Duodenal mucosa (tissue), 2 donors: ENCODE data around the gene LACTB.
A peak's percentile ranks its signal among the peaks of the same experiment; 100 is the strongest.

Experiments used
- H3K27ac ChIP-seq: one replicate; pipeline ENCODE4 v1.7.0; 2013; ENCODE audit warnings: low read depth, low read length
- H3K27me3 ChIP-seq, 2 donors: one replicate each; pipeline ENCODE4 v1.7.0; 2013; ENCODE audit warnings: low read length in 2 of 2, control low read depth in 1 of 2; ENCODE audit not compliant: insufficient read depth in 2 of 2, control insufficient read depth in 1 of 2
- H3K36me3 ChIP-seq, 2 donors: one replicate each; pipeline ENCODE4 v1.7.0; 2013; ENCODE audit warnings: low read length in 2 of 2, control low read depth in 1 of 2; ENCODE audit not compliant: insufficient read depth in 2 of 2, control insufficient read depth in 1 of 2
- H3K4me1 ChIP-seq, 2 donors: one replicate each; pipeline ENCODE4 v1.7.0; 2013; ENCODE audit warnings: low read length in 2 of 2, control low read depth in 1 of 2; ENCODE audit not compliant: insufficient read depth in 2 of 2, control insufficient read depth in 1 of 2
- H3K4me3 ChIP-seq, 2 donors: one replicate each; pipeline ENCODE4 v1.7.0; 2013; ENCODE audit warnings: low read length in 2 of 2, low read depth in 1 of 2
- H3K9ac ChIP-seq, 2 donors: one replicate each; pipeline ENCODE4 v1.7.0; 2013; ENCODE audit warnings: low read length in 2 of 2, low read depth in 1 of 2
- H3K9me3 ChIP-seq, 2 donors: one replicate each; pipeline ENCODE4 v1.7.0; 2013; ENCODE audit warnings: low read length in 2 of 2, control low read depth in 1 of 2; ENCODE audit not compliant: control insufficient read depth in 1 of 2

The LACTB gene

DNA sequence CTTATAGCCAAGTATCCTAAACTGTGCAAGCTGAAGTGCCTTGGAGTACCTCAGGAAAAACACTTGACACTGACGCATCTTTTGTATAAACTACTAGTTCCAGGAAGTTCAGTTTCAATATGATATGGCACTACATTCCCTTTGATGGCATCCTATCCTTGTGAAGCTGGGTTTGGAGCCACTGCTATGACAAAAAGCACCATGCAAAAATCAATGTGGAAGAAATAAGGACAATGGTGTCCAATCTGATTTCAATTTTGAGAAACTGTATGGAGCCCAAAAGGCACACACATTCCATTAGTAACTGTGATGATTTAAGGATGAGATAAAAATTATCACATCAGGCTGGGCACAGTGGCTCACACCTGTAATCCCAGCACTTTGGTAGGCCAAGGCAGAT is 30.0 kb downstream of the LACTB start:
- Histone ChIP-seq H3K36me3 (peaks cover 14 to 40% of the 10 kb centered on the region in 2 donors), H3K9me3 (no peaks in the 10 kb centered on the region)

DNA sequence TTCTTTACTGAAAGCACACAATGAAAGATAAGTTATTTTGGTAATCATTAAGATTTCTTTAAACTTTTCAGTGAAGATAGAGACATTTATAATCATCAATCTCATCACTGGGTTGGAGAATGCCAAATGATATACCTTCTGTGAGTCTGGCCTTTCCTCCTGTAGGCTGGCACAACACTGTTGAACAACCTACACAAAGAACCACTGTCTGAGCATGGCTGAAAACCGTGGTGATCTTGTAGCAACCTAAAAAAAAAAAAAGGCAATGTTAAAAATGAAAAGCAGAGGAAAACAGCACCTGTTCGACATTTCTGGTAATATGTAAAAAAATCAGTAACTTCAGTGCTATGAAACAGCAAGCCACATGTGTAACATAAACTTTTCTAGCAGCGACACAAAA is 33.8 kb downstream of the LACTB start:
- H3K27me3 ChIP-seq = no peaks in the 10 kb centered on the region
- no peak overlapping the region for H3K27ac ChIP-seq
- H3K4me1 ChIP-seq = peaks cover 4 to 5% of the 10 kb centered on the region in 2 donors
- peak overlapping the region; percentile 52 to 92 for H3K4me3 ChIP-seq
- peak overlapping the region in 1 of 2 donors; percentile 33 for H3K9ac ChIP-seq
- H3K36me3 ChIP-seq = peaks cover 14 to 30% of the 10 kb centered on the region in 2 donors
- H3K9me3 ChIP-seq = no peaks in the 10 kb centered on the region

More for the DNA sequence above, 30.0 kb downstream of the LACTB start:
- H3K27me3 ChIP-seq = no peaks in the 10 kb centered on the region
- H3K4me1 ChIP-seq = peaks cover 4 to 5% of the 10 kb centered on the region in 2 donors
- no peak overlapping the region for H3K4me3 ChIP-seq
- H3K27ac ChIP-seq = no peak overlapping the region
- H3K9ac ChIP-seq = no peak overlapping the region

DNA sequence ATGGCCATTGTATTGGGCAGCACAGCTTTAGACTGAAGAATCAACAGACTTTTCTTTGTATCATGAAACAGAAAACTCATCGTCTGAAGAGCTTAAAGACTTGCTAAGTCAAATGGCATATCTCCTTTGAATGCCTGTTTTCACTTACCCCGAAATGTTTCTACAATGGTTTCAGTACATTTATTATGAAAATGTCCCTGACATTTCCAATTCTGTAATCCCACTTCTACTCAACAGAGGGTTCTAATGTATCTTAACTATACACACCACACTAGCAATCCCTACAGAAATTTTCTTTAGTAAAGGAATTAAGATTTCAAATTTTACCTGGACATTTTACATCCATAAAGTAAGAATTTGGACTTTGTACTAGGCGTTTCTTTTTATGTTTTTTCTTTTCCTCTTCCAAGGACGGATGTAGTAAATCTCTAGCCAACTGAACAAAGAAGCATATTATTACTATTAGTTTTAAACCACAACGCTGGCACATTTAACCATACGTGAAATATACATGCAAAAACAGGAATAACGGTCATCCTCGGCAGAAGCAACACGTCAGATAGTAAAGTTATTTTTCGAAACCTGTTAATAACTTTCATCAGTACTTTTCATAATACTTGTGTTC is 34.5 kb downstream of the LACTB start:
- Histone ChIP-seq H3K9me3 (no peaks in the 10 kb centered on the region), H3K36me3 (peaks cover 14 to 27% of the 10 kb centered on the region in 2 donors), H3K9ac (peak overlapping the region; percentile 95 to 96), H3K4me3 (peak overlapping the region; percentile 85 to 92), H3K4me1 (peaks cover 4 to 5% of the 10 kb centered on the region in 2 donors), H3K27me3 (no peaks in the 10 kb centered on the region), H3K27ac (peak overlapping the region; percentile 85)

DNA sequence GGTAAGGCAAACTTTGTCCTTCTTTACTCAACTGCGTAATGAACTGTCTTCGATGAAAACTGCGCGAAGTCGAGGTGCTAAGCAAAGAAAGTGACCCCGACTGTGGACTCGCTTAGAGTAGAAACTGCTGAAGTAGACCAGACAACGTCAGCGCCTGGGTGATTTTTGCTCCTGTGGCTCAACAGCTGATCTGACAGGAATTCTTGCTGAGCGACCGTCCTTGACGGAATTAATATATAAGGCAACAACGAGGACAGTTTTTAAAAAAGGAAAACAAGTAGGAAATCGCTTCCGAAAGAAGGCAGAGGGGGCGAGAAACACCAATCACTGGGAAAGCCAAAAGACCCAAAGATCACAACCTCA is 35.1 kb downstream of the LACTB start:
- peaks cover 12 to 22% of the 10 kb centered on the region in 2 donors for H3K36me3 ChIP-seq
- H3K4me1 ChIP-seq = peaks cover 4 to 5% of the 10 kb centered on the region in 2 donors
- peak overlapping the region; percentile 85 to 92 for H3K4me3 ChIP-seq
- H3K9me3 ChIP-seq = no peaks in the 10 kb centered on the region
- H3K27ac ChIP-seq = peak overlapping the region; percentile 85
- peak overlapping the region; percentile 95 to 96 for H3K9ac ChIP-seq
- H3K27me3 ChIP-seq = no peaks in the 10 kb centered on the region

DNA sequence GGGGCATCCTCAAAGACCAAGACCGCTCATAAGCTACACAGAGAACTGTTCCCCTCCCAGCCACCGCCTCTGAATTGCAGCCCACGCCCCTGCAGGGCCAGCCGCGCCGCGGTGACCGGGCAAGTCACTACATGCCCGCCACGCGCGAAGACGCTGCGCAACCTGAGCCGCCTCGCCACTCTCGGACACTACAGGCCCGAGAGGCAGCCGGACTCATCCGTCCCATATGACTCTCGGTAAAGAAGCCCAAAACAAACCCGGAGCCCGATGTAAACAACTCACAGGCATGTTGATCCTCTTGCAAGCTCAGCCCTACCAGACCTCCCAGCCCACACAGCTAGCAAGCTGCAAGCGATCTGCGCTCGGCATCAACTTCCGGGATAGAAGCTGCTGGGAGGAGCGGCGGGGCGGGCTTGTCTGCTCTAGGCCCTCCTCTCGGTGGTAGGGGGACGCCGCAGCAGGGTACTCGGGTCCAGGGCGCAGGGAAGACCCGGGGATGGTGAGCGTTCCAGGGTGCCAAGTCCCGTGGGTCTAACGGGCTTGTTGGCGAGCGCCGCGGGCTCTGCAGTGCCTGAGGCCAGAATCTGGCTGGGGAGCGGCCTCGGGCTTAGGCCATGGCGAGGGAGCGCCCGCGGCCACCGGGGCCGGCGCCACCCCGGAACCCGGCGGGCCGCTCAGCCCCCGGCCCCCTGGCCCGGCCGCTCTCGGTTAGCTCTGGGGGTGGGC is 35.6 kb downstream of the LACTB start, which contains the start of gene RPS27L:
Gene RPS27L, minus strand, starts transcription at position 360 of the 726 bp plus-strand sequence. Its CDS starts 72 bp downstream, at position 288.
- H3K4me1 ChIP-seq = peaks cover 4 to 5% of the 10 kb centered on the region in 2 donors
- H3K4me3 ChIP-seq = peak within 1 kb of the TSS; percentile 85 to 92
- H3K9ac ChIP-seq = peak within 1 kb of the TSS; percentile 95 to 96
- H3K9me3 ChIP-seq = no peaks in the 10 kb centered on the region
- peak within 1 kb of the TSS; percentile 85 for H3K27ac ChIP-seq
- H3K27me3 ChIP-seq = no peaks in the 10 kb centered on the region
- H3K36me3 ChIP-seq = peaks cover 8 to 18% of the 10 kb centered on the region in 2 donors

DNA sequence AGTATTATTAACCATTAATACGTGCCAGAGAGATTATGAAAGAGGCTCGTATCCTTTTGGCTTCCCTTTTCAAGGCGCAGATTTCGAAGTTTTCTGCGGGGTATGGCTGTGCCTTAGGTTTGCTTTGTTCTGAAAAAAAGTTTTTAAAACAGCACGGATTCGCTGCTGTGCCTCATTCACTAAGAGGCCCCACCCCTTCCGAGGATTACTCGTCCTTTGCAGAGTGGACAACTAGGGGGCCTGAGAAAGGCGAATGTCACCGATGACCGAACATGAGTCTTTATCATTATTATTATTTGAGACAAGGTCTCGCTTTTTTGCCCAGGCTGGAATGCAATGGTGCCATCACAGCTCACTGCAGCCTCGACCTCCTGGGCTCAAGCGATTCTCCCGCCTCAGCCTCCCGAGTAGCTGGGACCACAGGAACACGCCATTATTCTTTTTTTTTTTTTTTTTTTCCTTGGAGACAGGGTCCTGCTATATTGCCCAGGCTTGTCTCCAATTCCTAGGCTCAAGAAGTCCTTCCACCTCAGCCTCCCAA is 36.3 kb downstream of the LACTB start:
- peaks cover 4 to 12% of the 10 kb centered on the region in 2 donors for H3K36me3 ChIP-seq
- H3K9ac ChIP-seq = peak overlapping the region; percentile 95 to 96
- H3K27ac ChIP-seq = peak overlapping the region; percentile 85
- H3K4me3 ChIP-seq = peak overlapping the region; percentile 85 to 92
- no peaks in the 10 kb centered on the region for H3K9me3 ChIP-seq
- H3K27me3 ChIP-seq = no peaks in the 10 kb centered on the region
- peaks cover 4 to 5% of the 10 kb centered on the region in 2 donors for H3K4me1 ChIP-seq

DNA sequence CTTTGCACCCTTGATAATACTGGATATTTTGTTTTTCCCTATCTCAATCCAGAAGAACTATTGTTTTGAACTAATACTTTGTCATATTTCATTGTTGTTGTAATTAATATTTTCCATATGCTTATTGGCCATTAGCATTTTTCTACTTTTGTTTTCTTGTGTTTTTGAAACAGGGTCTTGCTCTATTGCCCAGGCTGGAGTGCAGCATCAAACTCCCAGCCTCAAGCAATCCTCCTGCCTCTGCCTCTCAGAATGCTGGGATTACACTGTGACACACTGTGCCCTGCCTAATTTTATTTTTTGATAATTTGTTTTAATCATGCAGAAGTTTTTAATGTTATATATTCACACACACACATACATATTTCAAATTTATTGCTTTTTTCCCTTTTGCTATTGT is 39.0 kb downstream of the LACTB start:
- no peak overlapping the region for H3K27ac ChIP-seq
- H3K9me3 ChIP-seq = no peaks in the 10 kb centered on the region
- no peaks in the 10 kb centered on the region for H3K36me3 ChIP-seq
- H3K27me3 ChIP-seq = no peaks in the 10 kb centered on the region
- peaks cover under 1% of the 10 kb centered on the region in 2 donors for H3K4me1 ChIP-seq
- H3K9ac ChIP-seq = no peak overlapping the region
- no peak overlapping the region for H3K4me3 ChIP-seq

DNA sequence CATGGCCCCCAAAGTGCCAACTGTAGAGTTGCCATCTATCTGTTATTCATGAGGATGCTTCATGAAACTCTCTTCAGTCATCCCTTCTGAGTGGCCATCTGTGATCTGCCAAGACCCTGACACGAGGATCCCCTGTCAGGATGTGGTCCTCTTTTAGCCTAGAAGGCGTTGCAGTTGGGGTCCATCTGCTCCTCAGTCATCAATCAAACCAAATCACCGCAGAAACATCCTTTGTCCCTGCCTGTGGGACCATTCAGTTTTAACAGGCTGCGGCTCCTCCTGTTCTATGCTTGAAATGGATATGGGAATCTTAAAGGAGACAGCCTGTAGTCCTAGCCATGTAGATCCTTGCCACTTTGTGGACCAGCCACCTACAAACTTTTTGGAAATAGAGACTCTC is 41.6 kb downstream of the LACTB start:
- no peaks in the 10 kb centered on the region for H3K36me3 ChIP-seq
- H3K9me3 ChIP-seq = no peaks in the 10 kb centered on the region
- no peak overlapping the region for H3K4me3 ChIP-seq
- H3K9ac ChIP-seq = no peak overlapping the region
- H3K27me3 ChIP-seq = no peaks in the 10 kb centered on the region
- no peaks in the 10 kb centered on the region for H3K4me1 ChIP-seq
- H3K27ac ChIP-seq = no peak overlapping the region

DNA sequence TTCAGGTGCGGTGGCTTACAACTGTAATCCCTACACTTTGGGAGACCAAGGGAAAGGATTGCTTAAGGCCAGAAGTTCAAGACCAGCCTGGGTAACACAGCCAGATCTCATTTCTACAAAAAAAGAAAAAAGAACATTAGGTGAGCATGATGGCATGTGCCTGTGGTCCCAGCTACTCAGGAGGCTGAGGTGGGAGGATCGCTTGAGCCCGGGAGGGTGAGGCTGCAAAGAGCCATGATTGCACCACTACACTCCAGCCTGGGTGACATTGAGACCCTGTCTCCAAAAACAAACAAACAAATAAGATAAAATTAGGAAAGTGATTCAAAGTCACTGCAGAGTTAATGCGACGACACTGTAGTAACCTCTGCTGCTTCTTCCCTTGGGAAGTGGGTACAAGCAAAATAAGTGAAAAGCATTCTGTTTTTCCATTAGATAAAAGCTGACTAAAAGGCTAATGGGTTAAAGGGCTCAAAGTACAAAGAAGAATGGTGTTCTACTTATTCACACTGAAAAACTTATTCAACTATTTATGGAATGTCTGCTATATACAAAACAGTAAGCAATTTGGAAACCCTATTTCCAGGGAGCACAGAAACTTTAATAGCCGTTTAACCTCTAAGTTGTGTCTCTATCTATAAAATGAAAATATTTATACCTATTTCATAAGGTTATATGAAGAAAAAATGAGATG is 43.7 kb downstream of the LACTB start:
- Histone ChIP-seq H3K4me3 (no peak overlapping the region), H3K9me3 (no peaks in the 10 kb centered on the region), H3K36me3 (no peaks in the 10 kb centered on the region), H3K4me1 (no peaks in the 10 kb centered on the region), H3K27ac (no peak overlapping the region), H3K27me3 (no peaks in the 10 kb centered on the region), H3K9ac (no peak overlapping the region)

DNA sequence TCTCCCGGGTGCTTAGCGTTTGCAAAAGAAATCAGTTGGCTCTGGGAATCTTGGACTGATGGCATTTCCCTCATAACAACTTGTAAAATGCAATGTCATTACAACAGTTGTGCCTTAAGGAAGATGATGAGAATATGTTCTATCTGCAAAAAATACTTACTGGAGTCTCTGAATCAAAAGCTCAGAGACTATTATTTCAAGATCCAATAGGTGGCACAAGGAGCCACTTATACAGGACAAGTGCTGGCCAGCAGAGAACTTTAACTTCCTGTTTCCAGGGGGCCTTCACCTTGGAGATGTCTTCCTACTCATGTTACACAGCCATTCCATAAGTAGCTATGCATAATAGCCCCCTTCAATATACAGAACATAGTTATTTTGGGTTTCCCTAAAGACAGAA is 44.6 kb downstream of the LACTB start:
- H3K4me3 ChIP-seq = no peak overlapping the region
- H3K27me3 ChIP-seq = no peaks in the 10 kb centered on the region
- H3K9me3 ChIP-seq = no peaks in the 10 kb centered on the region
- no peak overlapping the region for H3K9ac ChIP-seq
- H3K36me3 ChIP-seq = no peaks in the 10 kb centered on the region
- H3K27ac ChIP-seq = no peak overlapping the region
- no peaks in the 10 kb centered on the region for H3K4me1 ChIP-seq
